NCI-H2227 (cell line): ENCODE data around the gene SMIM35.

Experiments used
- DNase-seq: peaks from one replicate; lab custom pipeline; 2025; ENCODE audit not compliant: unreplicated experiment; lab: John Stamatoyannopoulos, UW

Gene SMIM35

GRCh38 chr11:117966908-117967307 lies 119.9 kb downstream of the SMIM35 start:
- no peak for DNase-seq

GRCh38 chr11:117962826-117963225 lies 123.9 kb downstream of the SMIM35 start:
- no peak for DNase-seq

GRCh38 chr11:117961896-117962295 lies 124.9 kb downstream of the SMIM35 start:
- no peak for DNase-seq

- no peak for DNase-seq
Observed at GRCh38 chr11:117960406-117960805, 126.4 kb downstream of the SMIM35 start.

GRCh38 chr11:117959438-117960149 lies 127.2 kb downstream of the SMIM35 start:
- DNase-seq: no peak

- no peak for DNase-seq
Observed at GRCh38 chr11:117958949-117959348, 127.8 kb downstream of the SMIM35 start.
